ENCODE measurements around the gene MGLL.

- TF ChIP-seq POLR2AphosphoS5 (IDR thresholded peaks at IDR 0.05; ENCODE audit: borderline replicate concordance, low read depth, low read length) (no peak), EZH2 (IDR thresholded peaks at IDR 0.05) (no peak)
Observed at GRCh38 chr3:127798716-127799115, 23.6 kb downstream of the MGLL start.

Data from SK-N-MC (cell line).